Activated CD4-positive, alpha-beta T cell treated with anti-CD3 and anti-CD28 coated beads, Interleukin-2, amount 50 U/mL, for 1 hour (primary cell): ENCODE measurements around the gene SPINDOC.
"Not testable (repeated sequence)": the region's sequence is repeated elsewhere in the genome, so short reads cannot be mapped to it uniquely, and the experiment has no call there.

ENCODE experiments used
- DNase-seq: peaks from one replicate; pipeline ENCODE4 v3.0.0-alpha.2; 2020

The SPINDOC gene, protein sequence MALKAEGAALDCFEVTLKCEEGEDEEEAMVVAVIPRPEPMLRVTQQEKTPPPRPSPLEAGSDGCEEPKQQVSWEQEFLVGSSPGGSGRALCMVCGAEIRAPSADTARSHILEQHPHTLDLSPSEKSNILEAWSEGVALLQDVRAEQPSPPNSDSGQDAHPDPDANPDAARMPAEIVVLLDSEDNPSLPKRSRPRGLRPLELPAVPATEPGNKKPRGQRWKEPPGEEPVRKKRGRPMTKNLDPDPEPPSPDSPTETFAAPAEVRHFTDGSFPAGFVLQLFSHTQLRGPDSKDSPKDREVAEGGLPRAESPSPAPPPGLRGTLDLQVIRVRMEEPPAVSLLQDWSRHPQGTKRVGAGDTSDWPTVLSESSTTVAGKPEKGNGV

DNA sequence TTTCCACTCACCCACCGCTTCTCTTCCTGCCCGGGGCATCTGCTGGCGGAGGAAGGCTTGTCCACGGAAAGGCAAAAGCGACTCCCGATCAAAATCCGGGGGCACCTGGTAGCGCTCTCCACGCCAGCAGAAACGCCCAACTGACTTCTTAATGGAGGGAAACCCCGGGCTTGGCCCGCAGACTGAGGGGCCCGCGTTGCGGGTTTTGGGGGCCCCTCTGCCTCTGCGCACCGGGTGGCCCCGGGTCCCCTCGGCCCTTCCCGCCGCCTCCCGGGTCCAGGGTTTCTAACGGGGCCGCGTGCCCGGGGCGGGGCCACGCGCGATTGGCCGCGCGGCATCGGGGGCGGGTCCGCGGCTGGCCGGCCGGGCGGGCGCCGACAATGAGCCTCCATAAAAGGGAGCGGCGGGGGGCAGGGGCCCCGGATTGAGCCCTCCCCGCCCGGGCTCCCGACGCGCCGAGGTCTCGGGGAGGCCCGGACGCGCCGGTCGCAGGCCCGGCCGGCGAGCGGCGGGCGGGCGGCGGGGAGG is at the start of gene SPINDOC:
Gene SPINDOC (plus strand): TSS at position 422 of the 528 bp plus-strand sequence. CDS start 231 bp downstream, outside the sequence.
- peak; percentile 62 for DNase-seq

DNA sequence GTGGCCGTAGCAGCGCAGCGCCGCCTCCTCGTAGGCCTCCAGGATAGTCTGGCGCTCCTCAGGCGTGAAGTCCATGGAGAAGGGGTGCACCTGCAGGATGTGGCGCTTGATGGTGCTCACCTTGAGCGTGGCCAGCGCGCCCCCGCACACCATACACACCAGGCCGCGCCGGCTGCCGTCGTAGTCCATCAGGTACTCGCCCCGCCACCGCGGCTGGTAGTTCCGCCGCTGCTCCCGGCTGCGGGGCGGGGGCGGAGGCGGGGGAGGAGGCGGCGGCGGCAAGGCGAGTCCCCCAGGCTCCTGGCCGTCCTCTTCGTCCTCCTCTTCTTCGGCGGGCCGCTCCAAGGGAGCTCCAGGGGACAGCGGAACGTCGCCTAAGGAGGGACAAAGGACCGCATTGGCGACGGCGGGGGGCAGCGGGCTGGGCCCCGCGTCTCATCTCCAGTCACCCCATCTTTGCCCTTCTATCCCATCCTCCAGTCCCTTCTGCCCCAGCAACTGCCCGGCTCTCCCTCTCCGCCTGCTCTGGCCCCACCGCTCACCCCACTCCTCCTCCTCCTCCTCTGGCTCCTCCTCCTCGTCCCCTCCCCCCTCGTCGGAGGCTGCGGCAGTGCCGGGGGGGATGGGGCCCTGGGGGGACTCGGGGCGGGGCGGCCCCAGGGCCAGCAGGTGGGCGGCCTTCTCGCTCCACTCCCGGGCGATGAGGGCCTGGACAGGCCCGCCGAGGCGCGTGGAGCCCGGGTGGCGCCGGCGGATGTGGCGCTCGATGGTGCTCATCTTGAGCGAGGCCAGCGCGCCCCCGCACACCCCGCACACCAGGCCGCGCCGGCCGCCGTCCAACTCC is 49.5 kb upstream of the SPINDOC start:
- no peak for DNase-seq

DNA sequence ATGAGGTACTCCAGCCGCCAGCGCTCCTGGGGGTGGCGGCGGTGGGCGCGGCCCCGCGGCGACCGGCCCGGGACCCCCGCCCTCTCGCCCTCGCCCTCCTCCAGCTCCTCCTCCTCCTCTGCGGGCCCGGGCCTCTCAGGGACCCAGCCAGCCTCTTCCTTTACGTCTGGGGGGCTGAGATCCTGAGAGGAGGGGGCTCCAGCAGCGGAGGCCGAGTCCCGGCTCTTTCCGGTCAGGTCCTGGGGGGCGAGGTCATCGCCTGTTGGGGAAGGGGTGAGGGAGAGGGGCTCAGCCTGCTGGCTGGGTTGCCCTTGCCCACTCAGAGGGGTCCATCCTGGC is 48.9 kb upstream of the SPINDOC start:
- no peak for DNase-seq

DNA sequence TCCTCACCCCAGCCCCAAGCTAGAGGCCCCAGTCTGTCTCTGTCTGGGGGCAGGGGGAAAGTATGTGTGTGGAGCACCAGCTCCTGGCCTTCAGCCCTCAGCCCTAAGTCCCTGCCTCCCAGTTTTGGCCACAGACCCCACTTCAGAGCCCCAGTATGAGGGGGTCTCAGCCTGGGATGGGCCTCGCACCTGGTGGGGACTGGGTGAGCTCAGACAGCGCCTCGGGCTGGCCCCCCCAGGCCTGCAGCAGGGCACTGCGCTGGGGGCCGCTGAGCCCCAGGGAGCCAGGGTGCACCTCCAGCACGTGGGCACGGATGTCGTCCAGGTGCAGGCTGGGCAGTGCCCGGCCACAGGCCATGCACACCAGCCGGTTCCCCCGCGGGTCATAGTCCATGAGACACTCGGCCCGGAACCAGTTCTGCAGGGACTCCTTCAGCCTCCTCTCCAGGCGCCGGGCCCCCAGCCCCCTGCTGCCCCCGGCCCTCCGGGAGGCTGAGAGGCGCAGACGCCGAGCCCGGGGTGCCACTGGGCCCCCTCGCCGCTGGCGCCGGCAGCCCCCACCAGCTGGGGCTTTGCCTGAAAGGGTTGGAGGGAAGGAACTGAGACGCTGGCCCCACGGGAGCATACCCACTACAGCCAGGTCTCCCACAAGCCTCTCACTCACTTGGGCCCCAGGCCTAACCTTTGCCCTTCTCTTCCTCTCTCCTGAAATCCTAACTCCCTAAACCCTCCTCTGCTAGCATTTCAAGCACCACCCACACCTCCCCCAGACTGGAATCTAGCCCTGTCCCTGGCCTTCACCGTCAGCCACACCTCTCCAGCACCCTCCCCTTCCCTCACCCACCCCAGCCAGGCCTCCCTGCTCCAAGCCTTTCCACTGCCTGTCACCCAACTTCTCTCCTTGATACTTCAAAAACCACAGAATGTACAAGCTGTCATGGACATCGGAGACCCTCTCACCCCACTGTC is 48.3 kb upstream of the SPINDOC start:
- DNase-seq = no peak

DNA sequence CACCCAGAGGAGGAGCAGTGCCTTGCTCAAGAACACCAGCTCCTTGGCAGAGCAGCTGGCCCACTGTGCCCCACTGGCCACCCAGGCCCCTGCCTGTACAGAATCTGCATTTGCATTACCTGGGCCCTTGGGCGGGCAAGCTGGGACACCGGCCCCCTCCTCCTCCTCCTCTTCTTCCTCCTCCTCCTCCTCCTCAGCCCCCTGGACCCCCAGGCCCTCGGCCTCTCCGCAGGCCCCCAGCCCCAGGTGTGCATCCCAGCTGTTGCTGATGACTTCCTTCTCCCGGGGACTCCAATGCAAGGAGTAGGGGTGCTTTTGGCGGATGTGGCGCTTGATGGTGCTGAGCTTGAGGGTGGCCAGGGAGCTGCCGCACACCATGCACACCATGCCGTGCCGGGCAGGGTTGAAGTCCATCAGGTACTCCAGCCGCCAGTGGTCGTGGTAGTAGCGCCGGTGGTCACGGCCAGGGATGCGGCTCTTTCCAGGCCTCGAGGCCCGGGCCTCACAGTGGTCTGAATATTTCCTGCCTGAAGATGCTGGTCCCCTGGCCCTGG is 47.5 kb upstream of the SPINDOC start:
- no peak for DNase-seq

DNA sequence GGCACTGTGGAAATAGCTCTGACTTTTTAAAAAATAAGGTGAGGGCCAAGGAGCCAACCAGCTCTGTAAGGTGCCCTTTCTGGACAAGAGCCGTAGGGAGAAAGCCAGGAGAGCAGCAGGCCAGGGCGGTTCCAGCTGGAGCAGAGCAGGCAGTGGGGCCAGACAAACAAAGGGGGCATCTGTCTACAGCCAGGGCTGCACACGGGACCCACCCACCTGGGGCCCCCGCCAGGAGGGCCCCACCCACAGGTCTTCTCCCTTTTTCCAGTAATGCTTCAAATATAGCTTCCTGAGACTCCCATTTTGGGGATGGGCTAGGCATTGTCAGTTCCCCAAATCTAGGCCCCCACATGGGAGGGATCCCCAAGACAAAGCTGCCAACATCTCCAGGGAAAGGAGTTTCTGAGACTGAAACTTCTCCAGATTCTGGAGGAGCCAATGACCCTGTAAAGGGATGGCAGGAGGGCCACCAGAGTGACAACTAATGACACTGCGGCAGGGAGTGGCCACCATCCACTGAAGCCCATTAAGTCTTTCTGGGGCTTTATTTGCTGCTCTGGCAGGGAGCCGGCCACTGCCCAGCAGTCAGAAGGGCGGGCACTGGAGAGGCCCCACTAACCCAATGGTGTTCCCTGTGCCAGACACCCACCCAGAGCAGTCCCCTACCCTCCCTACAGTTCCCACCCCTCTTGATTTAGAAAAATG is 46.6 kb upstream of the SPINDOC start:
- DNase-seq = no peak

DNA sequence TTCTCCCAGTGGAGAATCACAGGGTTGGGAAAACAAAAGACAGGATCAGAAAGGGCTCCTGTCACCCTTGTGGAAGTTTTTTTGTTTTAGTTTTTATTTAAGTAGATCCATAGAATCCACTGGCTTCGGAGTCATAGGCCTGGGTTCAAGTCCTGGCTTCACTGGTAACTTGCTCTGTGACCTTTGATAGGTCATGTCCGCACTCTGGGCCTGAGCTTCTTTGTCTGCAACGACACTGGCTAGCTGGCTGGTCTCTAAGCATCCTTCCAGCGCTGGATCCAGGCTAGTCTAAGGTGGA is 46.0 kb upstream of the SPINDOC start:
- DNase-seq = no peak

DNA sequence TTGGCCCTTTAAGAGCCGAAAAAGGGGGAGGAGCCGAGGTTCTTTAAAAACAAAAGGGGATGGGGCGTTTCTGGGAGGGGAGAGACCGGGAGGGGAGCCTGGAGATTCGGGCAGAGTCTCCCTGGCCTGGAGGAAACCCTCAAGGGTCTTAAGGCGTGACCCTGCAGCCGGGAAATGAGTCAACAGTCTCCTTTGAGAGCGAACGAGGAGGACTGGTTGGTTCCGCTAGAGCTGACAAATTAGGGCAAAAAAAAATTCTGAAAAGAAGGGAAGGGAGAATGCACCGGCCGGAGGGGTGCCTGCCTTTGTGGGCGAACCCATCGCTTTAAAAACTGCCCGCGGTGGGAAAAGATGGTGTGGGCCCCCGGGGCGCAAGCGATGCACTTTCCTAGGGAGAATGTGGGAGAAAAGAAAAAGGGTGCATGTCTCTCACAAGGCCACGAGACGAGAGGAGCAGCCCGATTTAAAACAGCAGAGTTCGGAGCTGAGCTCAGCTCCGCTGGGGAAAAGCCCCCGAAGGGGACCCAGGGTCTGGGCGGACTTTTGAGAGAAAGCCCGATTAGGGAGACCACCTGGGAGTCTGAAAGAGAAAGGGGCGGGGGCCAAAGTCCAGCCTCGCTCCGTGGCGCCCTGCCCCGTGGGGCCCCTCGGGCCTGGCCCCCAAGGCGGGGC is 45.6 kb upstream of the SPINDOC start:
- DNase-seq = peak; percentile 24

DNA sequence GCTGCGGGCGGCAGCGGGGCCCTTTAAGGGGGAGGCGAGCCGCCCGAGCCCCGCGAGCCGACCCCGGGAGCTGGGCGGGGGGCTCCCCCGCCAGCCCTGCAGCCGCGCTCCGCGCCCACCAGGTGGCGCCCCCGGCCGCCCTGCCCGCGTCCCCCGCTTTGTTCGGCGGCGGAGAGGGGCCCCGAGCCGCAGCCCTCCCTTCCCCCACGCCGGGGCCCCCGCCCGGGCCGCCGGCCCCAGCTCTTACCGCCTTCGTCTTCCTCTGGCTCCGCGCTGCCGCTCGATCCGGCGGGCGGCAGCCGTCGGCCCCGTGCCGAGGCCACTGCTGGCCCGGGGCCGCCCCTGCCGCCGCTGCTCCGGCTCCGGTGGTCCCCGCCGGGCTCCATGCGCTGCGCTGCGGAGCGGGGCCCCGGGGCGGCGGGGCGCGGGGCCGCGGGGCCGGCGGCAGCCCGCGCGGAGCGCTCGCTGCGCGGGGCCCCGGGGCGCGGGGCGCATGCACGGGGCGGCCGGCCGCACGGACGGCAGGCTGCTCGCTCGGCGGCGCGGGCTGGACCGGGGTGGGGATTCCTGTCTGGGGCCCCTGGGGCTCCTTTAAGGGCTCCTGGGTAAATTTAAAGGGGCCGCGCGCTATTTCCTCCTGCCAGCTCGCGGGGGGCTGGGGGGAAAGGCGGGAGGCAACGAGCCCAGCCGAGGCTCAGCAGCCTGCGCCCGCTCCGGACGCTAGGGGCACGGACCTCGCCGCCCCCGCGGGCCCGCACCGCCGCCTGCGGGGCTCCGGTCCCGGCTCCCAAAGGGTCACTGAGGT is 44.8 kb upstream of the SPINDOC start, which contains the start of gene ZFTA:
Gene ZFTA (minus strand): TSS at position 539 of the 805 bp plus-strand sequence. CDS start 153 bp downstream, at position 386.
- peak; percentile 52 for DNase-seq

DNA sequence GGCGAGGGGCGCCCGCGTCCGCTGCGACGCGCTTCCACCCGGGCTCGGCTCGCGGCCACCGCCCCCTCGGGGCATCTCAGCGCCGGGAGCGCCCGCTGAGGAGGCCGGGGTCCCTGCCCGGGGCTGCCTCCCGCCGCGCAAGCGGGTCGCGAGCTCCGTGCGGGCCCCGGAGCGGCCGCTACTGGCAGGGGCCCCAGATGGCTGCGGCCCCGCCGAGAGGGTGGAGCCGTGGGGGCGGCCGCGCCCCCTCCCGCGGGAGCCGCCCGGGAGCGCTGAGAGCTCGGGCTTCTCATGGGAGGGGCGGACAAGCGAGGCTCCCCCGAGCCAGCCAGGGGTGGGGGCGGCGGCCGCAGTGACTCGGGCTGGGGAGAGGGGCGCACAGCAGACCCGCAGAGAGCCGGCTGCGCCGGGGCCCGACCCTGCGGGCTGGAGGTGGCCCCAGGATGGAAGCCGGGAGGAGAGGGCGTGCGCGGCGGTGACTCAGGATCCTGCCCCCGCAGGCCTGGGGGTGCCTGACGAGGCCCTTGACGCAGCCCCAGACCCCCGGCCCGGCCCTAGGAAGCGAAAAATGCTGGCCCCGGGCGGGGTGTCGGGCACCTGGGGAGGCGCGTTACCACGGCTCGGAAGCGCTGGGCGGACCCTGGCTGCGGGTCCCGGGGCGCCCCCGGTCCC is 44.1 kb upstream of the SPINDOC start:
- peak; percentile 12 for DNase-seq

DNA sequence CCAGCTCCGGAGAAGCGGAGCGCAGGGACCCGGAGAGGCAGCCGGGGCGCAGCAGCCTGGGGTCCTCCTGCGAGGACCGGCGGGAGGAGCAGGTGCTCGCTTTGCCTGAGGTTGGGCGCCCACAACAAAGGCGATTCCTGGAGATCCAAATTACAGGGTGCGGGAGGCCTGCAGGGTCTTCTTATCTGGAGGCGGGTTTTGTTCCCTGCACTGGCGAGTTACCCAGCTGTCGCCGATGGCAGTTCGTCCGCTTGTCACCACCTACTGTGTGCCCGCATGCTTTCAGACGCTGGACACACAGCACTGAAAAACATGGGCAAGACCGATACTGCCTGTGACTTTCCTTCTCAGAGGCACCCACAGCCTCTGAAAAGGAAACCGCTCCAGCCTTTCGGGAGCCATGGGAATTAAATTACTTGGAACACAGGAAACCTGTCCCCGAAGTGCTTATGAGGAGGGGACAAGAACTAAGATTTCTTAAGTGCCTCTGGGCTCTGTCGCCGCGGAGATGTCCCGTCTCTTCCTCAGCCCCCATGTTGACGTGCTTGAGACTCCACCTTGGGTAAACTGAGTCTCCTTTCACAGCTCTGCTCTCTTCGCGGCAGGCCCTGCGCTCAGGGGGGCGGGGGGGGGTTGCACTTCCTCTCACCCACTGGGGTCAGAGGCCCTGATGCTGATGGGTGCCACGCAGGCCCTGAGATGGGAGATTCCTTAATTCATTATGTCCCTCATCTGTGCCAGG is 43.4 kb upstream of the SPINDOC start:
- no peak for DNase-seq

DNA sequence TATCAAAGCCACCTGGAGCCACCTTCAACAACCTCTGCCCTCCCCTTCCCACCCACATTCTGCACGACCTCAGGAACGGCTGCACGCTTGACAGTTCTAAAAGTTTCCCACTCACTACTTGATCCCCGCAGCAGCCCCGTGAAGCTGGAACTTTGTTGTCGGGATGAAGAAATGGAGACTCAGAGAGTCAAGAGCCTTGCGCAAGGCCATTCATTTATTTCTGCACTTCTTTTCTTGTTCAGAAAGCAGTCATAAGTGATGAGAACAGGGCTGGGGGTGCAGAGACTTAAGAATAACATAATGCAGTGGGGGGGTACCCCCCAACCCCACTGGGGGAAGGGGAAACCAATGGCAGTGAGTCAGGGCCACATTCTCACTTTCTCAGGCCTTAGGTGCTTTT is 42.5 kb upstream of the SPINDOC start:
- DNase-seq = no peak

DNA sequence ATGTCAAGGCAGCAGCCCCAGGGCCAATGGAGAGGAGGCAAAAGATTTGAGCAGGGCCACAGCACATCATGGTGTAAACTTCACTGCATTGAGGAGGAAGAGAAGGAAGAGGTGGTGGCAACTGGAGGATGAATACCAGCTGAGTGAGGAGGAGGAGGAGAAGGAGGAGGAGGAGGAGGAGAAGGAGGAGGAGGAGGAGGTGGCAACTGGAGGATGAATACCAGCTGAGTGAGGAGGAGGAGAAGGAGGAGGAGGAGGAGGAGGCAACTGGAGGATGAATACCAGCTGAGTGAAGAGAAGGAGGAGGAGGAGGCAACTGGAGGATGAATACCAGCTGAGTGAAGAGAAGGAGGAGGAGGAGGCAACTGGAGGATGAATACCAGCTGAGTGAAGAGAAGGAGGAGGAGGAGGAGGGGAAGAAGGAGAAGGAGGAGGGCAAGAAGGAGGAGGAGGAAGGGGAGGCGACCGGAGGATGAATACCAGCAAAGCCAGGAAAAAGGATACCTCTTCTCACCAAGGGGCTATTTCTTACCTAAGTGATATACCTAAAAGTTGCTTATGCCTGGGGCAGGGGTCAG is 41.4 kb upstream of the SPINDOC start:
- not testable (repeated sequence) for DNase-seq

DNA sequence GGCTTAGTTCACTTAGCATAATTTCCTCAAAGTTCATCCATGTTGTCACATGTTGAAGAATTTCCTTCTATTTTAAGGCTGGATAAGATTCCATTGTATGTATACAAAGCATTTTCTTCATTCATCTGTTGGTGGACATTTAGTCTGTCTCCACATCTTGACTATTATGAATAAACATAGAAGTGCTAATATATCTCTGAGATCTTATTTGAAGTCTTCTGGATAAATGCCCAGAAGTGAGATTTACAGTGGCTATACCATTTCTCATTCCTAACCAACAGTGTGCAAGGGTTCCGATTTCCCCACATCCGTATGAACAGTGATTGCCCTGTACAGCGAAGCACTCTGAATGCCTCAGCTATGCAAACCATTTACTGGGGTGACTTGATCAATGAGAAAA is 38.1 kb upstream of the SPINDOC start:
- no peak for DNase-seq

DNA sequence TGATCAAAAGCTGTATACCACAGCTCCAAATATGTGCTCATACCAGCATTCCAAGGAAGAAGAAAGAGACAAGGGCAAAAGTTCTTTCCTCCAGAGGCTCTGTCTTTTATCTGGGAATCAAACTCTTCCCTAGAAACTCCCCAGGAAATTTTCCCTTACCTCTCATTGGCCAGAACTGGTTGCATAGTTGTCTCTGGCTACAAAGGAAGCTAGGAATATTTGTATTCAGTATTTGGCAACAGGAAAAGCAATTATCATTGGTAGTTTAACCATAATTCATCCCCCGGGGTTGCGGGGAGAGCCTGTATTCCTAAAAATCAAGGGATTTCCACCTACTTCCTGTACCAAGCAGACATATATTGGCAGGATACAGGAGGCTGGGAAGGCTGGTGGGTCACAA is 34.2 kb upstream of the SPINDOC start:
- no peak for DNase-seq

DNA sequence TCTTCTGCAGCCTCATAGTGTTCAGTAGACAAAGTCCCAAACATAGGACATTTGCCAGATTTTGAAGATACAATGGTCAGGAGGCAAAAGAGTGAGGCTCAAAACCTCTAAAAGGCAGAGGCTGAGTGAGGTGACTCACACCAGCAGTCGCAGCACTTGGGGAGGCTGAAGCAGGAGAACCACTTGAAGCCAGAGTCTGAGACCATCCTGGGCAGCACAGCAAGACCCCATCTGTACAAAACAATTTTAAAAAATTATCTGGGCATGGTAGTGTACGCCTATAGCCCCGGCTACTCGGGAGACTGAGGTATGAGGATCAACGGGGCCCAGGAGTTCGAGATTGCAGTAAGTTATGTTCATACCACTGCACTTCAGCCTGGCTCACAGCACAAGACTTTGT is 30.5 kb upstream of the SPINDOC start:
- no peak for DNase-seq

DNA sequence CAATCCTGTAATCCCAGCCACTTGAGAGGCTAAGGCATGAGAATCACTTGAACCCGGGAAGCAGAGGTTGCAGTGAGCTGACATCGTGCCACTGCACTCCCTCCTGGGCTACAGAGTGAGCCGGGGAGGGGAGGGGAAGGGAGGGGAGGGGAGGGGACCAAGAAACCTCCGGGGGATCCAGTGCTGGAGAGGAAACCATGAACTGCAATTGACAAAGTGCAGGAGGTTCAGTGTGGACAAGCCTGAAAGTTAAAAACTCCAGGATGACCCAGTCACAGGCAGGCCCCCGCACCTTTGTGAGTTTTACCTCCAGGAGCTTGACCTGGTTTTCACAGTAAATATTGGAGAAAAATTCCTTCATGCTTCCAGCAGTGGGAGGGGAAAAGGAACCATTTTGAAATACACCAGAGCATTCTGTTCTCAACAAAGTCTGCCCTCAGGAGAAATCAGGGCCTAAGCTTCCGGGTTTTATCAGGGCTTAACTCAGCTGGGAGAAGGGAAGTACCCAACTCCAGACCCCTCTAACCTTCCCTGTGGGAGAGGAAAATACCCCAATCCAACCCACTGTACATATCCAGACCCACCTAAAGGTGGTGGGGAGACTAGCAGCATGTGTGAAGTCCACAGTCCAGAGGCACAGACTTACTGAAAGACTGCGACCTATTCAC is 29.2 kb upstream of the SPINDOC start:
- no peak for DNase-seq

DNA sequence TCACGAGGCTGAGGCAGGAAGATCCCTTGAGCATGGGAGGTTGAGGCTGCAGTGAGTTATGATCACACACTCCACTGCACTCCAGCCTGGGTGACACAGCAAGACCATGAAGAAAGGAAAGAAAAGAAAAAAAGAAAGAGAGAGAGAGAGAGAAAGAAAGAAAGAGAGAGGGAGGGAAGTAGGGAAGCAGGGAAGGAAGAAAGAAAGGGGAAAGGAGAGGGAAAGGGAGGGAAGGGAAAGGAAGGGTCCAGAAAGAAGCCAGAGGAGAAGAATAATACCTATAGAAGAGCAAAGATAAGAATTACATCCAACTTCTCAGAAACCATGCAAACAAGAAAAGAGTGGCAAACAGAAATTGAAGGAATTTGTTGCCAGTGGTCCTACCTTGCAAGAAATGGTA is 27.4 kb upstream of the SPINDOC start:
- no peak for DNase-seq
